GM12878 (cell line): ENCODE data around the gene ZYX. TPM values are rescaled to one million over a fixed set of nuclear protein-coding genes. Genes with fewer than 3 reads are reported as not detected.

ENCODE experiments used
- CBX3 ChIP-seq: fragments of 200-600 bp; sonication (generic); IDR thresholded peaks from 2 replicates; pipeline ENCODE4 v1.6.1; 2016; ENCODE audit warnings: low read depth, borderline replicate concordance
- MYB ChIP-seq: fragments of 150-350 bp; IDR thresholded peaks from 2 replicates; pipeline ENCODE4 v1.6.1; 2014; ENCODE audit warnings: mild to moderate bottlenecking, low read depth, low read length, borderline replicate concordance
- SUPT20H ChIP-seq: IDR thresholded peaks from 2 replicates; pipeline ENCODE4 v1.6.1; 2011; ENCODE audit warnings: low read depth, mild to moderate bottlenecking, low read length, moderate library complexity, borderline replicate concordance; ENCODE audit not compliant: control insufficient read depth
- SUZ12 ChIP-seq: fragments of 200-600 bp; sonication (generic); IDR thresholded peaks from one replicate; pipeline ENCODE4 v1.6.1; 2018; ENCODE audit warnings: antibody characterized with exemption, mild to moderate bottlenecking; ENCODE audit not compliant: unreplicated experiment
- ZZZ3 ChIP-seq: IDR thresholded peaks from 2 replicates; pipeline ENCODE4 v1.6.1; 2011; ENCODE audit warnings: low read depth; ENCODE audit not compliant: control insufficient read depth, insufficient read length
- polyA plus RNA-seq, 11 experiments: library from polyadenylated mRNA; depleted of rRNA in 4 of 11; unstranded in 6 of 11; stranded (reverse) in 5 of 11; fragments of >200 nt; fragmentation: Nextera tagmentation in 4 of 11; fragmentation: Illumina TruSeq in 1 of 11; extraction: Ambion mirVana in 4 of 11; extraction: Trizol in 1 of 11; gene quantifications; 1 replicate in 1 of 11; 2 replicates in 10 of 11; pipeline versions ENCODE4 v1.2.1 to v1.2.3, GENCODE V29; 2011 to 2016; ENCODE audit warnings: inconsistent platforms in 2 of 11, missing spikeins in 2 of 11, low read depth in 1 of 11
- total RNA-seq, 4 experiments: library from RNA; depleted of rRNA in 3 of 4; stranded (reverse); fragments of >200 nt in 3 of 4; fragmentation: Illumina TruSeq in 1 of 4; extraction: Trizol in 1 of 4; gene quantifications; 2 replicates each; pipeline versions ENCODE4 v1.2.1 to v1.2.3, GENCODE V29; 2013 to 2021
- TF ChIP-seq, protein P1 (sequence below): fragments of 450-650 bp; IDR thresholded peaks from 2 replicates; pipeline ENCODE4 v1.6.1; 2017; ENCODE audit warnings: mild to moderate bottlenecking, moderate library complexity
- TF ChIP-seq, protein P2 (sequence below): fragments of 450-650 bp; IDR thresholded peaks from 2 replicates; pipeline ENCODE4 v1.6.1; 2018; ENCODE audit warnings: mild to moderate bottlenecking, low read depth, moderate library complexity; ENCODE audit not compliant: partially characterized antibody

Gene ZYX
- total and polyA plus RNA-seq, 10 of the 15 experiments (the other 5 are each of a cell fraction or from before 2014, with no cell fraction given), result 2.1 to 100 (median 27.6) TPM

DNA sequence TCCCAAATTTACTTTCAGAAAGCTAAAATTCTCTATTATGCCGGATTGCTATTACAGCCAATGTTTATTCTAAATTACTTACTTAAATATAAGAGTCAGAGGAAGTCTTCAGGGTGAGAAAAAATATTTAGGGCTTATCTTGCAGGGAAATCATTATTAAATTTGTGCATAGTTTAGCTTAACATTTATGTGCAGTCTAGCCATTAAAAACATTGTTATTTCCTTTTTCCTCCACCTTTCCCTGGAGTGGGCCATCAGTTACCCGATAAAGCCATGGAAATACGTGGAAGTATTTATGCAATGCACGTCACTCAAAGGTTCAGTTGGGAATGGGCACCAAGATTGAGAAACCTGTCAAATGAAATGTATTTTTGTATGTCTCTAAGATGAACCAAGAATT lies 52.6 kb downstream of the ZYX start (continued):
- TF ChIP-seq SUZ12 (no peak), ZZZ3 (no peak), SUPT20H (no peak), MYB (no peak), CBX3 (no peak)
- TF ChIP-seq, protein P1, sequence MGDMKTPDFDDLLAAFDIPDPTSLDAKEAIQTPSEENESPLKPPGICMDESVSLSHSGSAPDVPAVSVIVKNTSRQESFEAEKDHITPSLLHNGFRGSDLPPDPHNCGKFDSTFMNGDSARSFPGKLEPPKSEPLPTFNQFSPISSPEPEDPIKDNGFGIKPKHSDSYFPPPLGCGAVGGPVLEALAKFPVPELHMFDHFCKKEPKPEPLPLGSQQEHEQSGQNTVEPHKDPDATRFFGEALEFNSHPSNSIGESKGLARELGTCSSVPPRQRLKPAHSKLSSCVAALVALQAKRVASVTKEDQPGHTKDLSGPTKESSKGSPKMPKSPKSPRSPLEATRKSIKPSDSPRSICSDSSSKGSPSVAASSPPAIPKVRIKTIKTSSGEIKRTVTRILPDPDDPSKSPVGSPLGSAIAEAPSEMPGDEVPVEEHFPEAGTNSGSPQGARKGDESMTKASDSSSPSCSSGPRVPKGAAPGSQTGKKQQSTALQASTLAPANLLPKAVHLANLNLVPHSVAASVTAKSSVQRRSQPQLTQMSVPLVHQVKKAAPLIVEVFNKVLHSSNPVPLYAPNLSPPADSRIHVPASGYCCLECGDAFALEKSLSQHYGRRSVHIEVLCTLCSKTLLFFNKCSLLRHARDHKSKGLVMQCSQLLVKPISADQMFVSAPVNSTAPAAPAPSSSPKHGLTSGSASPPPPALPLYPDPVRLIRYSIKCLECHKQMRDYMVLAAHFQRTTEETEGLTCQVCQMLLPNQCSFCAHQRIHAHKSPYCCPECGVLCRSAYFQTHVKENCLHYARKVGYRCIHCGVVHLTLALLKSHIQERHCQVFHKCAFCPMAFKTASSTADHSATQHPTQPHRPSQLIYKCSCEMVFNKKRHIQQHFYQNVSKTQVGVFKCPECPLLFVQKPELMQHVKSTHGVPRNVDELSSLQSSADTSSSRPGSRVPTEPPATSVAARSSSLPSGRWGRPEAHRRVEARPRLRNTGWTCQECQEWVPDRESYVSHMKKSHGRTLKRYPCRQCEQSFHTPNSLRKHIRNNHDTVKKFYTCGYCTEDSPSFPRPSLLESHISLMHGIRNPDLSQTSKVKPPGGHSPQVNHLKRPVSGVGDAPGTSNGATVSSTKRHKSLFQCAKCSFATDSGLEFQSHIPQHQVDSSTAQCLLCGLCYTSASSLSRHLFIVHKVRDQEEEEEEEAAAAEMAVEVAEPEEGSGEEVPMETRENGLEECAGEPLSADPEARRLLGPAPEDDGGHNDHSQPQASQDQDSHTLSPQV, result no peak
- TF ChIP-seq, protein P2, sequence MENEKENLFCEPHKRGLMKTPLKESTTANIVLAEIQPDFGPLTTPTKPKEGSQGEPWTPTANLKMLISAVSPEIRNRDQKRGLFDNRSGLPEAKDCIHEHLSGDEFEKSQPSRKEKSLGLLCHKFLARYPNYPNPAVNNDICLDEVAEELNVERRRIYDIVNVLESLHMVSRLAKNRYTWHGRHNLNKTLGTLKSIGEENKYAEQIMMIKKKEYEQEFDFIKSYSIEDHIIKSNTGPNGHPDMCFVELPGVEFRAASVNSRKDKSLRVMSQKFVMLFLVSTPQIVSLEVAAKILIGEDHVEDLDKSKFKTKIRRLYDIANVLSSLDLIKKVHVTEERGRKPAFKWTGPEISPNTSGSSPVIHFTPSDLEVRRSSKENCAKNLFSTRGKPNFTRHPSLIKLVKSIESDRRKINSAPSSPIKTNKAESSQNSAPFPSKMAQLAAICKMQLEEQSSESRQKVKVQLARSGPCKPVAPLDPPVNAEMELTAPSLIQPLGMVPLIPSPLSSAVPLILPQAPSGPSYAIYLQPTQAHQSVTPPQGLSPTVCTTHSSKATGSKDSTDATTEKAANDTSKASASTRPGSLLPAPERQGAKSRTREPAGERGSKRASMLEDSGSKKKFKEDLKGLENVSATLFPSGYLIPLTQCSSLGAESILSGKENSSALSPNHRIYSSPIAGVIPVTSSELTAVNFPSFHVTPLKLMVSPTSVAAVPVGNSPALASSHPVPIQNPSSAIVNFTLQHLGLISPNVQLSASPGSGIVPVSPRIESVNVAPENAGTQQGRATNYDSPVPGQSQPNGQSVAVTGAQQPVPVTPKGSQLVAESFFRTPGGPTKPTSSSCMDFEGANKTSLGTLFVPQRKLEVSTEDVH, result no peak
